Activated naive CD8-positive, alpha-beta T cell treated with anti-CD3 and anti-CD28 coated beads, Interleukin-2, amount 50 U/mL, for 16 hours (primary cell): Measurements from ENCODE around the gene PIK3C2G.
"Not testable (repeated sequence)": the region's sequence is repeated elsewhere in the genome, so short reads cannot be mapped to it uniquely, and the experiment has no call there.

Source experiments
- DNase-seq: peaks from one replicate; pipeline ENCODE4 v3.0.0-alpha.2; 2020; ENCODE audit warnings: low read depth, low spot score

The PIK3C2G gene

GRCh38 chr12:18261273-18261672 lies at the start of gene PIK3C2G:
Gene PIK3C2G, plus strand, starts transcription at chr12:18261518. Its CDS starts 20,564 bp downstream, at chr12:18282082.
- DNase-seq: no peak

- no peak for DNase-seq
Observed at GRCh38 chr12:18217966-18218365, 43.4 kb upstream of the PIK3C2G start.

DNA sequence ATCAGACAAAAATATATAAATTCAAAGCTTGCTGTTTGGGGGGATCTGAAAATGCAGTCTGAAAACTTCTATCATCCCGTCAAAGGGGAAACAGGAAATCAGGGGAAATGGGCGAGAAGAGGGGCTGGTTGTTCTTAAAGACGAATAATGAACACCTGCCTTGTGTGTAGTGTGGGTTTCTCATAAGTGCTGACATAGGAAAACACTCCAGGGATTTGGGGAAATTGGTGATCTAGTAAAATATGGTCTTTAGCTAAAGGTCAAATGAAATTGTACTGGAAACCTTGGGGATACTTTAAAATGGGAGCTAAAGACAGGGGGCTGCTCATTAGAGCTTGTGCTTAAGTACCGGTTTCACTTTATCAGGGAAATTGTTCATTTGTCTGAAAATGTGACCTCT lies 39.6 kb upstream of the PIK3C2G start:
- no peak for DNase-seq

- DNase-seq: no peak
Observed at GRCh38 chr12:18222699-18223098, 38.6 kb upstream of the PIK3C2G start.

GRCh38 chr12:18224745-18225144 lies 36.6 kb upstream of the PIK3C2G start:
- no peak for DNase-seq

GRCh38 chr12:18239526-18239925 lies 21.8 kb upstream of the PIK3C2G start:
- no peak for DNase-seq

DNA sequence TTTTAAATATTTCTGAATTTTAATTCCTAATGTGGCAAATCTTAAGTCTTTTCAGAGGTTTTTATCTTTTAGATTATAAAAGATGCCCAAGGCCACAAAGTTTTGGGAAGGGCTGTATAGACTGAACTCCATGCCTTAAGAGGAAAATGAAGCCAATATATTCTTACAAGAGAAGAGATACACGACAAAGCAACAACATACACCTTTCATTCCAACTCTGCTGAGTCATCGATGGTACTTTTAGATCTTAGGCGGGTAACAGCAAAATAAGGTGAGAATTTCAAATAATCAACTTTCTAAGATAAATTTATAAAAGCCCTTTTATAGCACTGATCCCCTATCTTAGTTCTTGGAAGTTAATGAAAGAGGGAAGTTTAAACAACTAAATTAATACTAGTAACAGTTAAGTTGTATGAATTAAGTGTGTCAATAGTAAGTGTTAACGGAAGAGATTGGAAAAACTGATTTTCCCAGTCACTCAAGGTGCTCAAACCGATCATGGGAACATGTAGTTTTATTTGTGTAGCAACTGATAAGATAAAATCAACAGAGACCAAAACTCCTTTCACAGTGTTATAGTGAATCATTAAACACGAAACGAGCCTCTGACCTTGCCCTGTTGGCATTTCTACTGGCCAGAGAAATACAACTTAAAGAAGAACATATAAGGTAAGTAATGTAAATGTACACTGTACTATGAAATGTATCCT lies 18.8 kb upstream of the PIK3C2G start:
- no peak for DNase-seq

- DNase-seq: no peak
Observed at GRCh38 chr12:18243238-18243637, 18.1 kb upstream of the PIK3C2G start.

DNA sequence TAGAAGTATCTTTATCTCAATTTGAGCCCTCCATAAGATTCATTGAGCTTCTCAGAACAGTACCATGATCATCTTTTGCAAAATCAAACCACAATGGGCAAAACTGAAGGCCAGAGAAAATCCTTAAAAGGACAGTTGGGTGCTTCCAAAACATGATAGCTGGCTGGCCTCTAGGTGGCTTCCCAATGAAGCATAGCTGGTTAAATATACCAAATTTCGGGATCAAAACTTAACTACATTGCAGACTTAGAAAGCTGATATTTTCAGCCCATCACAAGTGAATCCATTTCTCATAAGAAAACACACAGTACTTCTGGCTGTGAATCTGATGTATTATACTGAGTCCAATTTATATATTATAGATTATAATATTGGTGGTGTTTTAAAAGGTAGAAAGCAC lies 15.3 kb upstream of the PIK3C2G start:
- no peak for DNase-seq

DNA sequence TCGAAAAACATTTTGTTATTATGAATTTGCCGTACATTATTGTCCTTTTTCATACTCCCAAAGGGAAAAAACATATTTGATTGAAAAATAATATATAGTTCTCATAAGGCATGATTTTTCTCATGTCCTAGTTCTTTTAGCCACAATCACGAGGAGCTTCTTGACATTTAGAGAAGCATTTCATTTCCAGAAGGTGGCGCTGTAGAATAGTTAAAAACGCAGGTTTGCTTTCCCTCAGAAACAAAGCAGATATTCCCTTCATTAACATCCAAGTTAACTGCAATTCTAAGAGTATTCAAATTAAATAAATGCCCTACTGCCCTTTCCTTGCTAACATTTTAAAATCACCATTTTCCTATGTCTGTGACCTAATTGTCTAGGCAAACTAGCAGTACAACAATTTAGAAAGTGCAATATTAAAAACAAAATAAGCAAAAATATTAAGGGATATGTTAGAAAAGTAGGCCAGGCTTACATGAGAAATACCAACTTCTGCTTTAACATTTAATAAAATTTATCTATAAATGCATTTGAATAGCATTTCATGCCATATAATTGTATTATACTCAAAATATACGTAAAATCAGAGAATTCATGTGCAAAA lies 10.9 kb upstream of the PIK3C2G start:
- no peak for DNase-seq

GRCh38 chr12:18254081-18254480 lies 7.2 kb upstream of the PIK3C2G start:
- no peak for DNase-seq

GRCh38 chr12:18255004-18255403 lies 6.3 kb upstream of the PIK3C2G start:
- not testable (repeated sequence) for DNase-seq

DNA sequence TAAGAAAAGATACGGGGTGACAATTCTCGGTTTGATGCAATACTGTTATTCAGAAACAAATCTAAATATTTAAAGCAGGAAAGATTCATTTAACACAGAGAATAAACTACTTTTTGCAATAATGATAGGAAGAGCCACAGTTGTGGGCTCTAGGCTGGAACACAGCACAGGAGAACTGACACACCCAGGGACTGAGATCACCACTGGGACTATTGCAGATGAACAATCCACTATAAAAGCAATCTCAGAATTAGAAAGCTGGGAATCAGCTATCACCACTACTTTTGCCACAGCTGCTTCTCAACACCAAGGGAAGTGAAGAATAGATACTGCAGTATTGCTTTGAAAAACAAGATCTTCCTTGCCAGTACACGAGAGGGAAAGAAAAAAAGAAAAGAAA lies 4.1 kb upstream of the PIK3C2G start:
- no peak for DNase-seq

GRCh38 chr12:18258929-18259328 lies 2.4 kb upstream of the PIK3C2G start:
- no peak for DNase-seq

DNA sequence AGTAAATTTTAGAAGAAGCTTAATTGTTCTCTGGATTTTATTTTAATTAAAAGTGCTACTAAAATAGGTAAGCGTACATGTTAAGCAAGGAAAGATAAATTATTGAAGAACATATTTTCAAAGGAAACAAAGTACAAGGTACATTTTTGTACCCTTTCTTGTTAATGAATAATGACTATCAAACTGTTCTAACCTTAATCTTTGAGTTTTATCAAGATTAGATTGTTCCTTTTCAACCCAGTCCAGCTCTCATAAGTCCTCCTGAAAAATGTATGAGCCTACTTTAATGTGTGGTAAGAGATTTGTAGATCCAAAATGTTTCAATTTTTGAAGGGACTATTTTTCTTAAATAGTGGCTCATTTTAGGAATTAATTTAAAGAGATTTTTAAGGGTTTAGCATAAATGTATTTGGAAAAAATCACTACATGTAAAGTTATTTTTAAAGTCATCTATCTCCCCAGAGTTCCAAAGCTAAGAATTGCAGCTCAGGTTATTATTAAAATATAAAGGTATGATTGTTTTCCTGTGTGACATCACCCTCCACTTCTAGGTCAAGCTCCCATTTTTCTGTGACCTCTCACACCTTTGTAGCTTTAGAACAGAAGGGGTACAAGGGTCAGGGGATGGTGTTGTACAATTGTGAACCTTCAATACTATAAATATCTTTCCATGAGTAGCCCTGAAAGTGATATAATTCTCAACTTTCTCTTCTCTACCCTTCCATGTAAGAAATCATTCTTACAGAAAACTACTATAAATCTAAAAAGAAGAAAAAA lies 1.2 kb upstream of the PIK3C2G start:
- no peak for DNase-seq

DNA sequence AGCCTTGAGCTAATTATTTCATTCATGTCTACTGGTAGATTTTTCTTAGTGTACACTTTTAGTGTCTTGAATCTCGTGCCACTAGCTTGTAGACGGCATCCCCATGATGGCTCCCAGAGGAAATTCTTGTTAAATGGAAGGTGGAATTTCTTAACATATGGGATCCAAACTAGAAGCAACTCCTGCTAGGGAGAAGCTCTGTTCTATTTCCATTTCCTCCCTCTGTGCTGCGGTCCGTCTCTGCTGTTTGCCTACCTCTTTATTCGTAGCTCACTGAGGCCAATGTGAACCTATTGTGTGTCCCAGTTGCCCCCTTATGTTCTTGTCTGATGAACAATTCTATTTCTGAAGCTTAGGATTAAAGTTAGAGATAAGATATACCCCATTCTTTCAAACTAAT lies 588 bp downstream of the PIK3C2G start:
- no peak for DNase-seq

- no peak for DNase-seq
Observed at GRCh38 chr12:18262514-18262913, 1.2 kb downstream of the PIK3C2G start.

GRCh38 chr12:18264581-18265075 lies 3.3 kb downstream of the PIK3C2G start:
- no peak for DNase-seq

- DNase-seq: no peak
Observed at GRCh38 chr12:18267427-18268099, 6.2 kb downstream of the PIK3C2G start.

GRCh38 chr12:18270958-18271460 lies 9.7 kb downstream of the PIK3C2G start:
- DNase-seq: no peak

GRCh38 chr12:18275981-18276380 lies 14.7 kb downstream of the PIK3C2G start:
- no peak for DNase-seq

- no peak for DNase-seq
Observed at GRCh38 chr12:18277196-18277595, 15.9 kb downstream of the PIK3C2G start.
